Trophoblast cell (in vitro differentiated cells and primary cell): ENCODE results near the gene NRXN2.
A peak's percentile ranks its signal among the peaks of the same experiment; 100 is the strongest.

ENCODE experiments used
- DNase-seq, 2 donors: peaks; one replicate each; pipeline ENCODE4 v3.0.0-alpha.2; 2016
- H2AFZ ChIP-seq: 2 replicates; pipeline ENCODE4 v1.6.1; 2013; ENCODE audit warnings: low read length, moderate library complexity, mild to moderate bottlenecking; ENCODE audit not compliant: insufficient read depth, poor library complexity
- H2AK5ac ChIP-seq: 2 replicates; pipeline ENCODE4 v1.6.1; 2013; ENCODE audit warnings: mild to moderate bottlenecking, low read length
- H2BK120ac ChIP-seq: 2 replicates; pipeline ENCODE4 v1.6.1; 2013; ENCODE audit warnings: low read length, mild to moderate bottlenecking, moderate library complexity; ENCODE audit not compliant: insufficient read depth, poor library complexity
- H2BK12ac ChIP-seq: 2 replicates; pipeline ENCODE4 v1.6.1; 2013; ENCODE audit warnings: mild to moderate bottlenecking, low read length, moderate library complexity
- H2BK5ac ChIP-seq: 2 replicates; pipeline ENCODE4 v1.6.1; 2013; ENCODE audit warnings: low read length, low read depth, moderate library complexity, mild to moderate bottlenecking; ENCODE audit not compliant: poor library complexity
- H3K14ac ChIP-seq: 2 replicates; pipeline ENCODE4 v1.6.1; 2013; ENCODE audit warnings: mild to moderate bottlenecking, low read length
- H3K18ac ChIP-seq: 2 replicates; pipeline ENCODE4 v1.6.1; 2013; ENCODE audit warnings: mild to moderate bottlenecking, low read length
- H3K23ac ChIP-seq: 2 replicates; pipeline ENCODE4 v1.6.1; 2013; ENCODE audit warnings: low read length
- H3K27ac ChIP-seq: 2 replicates; pipeline ENCODE4 v1.5.1; 2013; ENCODE audit warnings: low read depth, mild to moderate bottlenecking, inconsistent platforms, low read length, moderate library complexity
- H3K27me3 ChIP-seq: 2 replicates; pipeline ENCODE4 v1.6.1; 2013; ENCODE audit warnings: inconsistent platforms, mild to moderate bottlenecking, low read length, moderate library complexity; ENCODE audit not compliant: insufficient read depth
- H3K36me3 ChIP-seq, 2 experiments: 1 replicate in 1 of 2; 2 replicates in 1 of 2; pipeline ENCODE4 v1.6.1; 2013; ENCODE audit warnings: low read length in 2 of 2, mild to moderate bottlenecking in 2 of 2, moderate library complexity in 1 of 2; ENCODE audit not compliant: insufficient read depth in 2 of 2, control insufficient read depth in 1 of 2
- H3K4ac ChIP-seq: 2 replicates; pipeline ENCODE4 v1.6.1; 2013; ENCODE audit warnings: low read depth, mild to moderate bottlenecking, low read length, moderate library complexity
- H3K4me1 ChIP-seq, 2 experiments: 1 replicate in 1 of 2; 2 replicates in 1 of 2; pipeline ENCODE4 v1.6.1; 2013; ENCODE audit warnings: low read length in 2 of 2, mild to moderate bottlenecking in 2 of 2, moderate library complexity in 1 of 2; ENCODE audit not compliant: insufficient read depth in 2 of 2, control insufficient read depth in 1 of 2
- H3K4me2 ChIP-seq: 2 replicates; pipeline ENCODE4 v1.6.1; 2013; ENCODE audit warnings: inconsistent platforms, mild to moderate bottlenecking, low read length, moderate library complexity
- H3K4me3 ChIP-seq: 2 replicates; pipeline ENCODE4 v1.5.1; 2013; ENCODE audit warnings: mild to moderate bottlenecking, low read depth, low read length, inconsistent platforms
- H3K79me1 ChIP-seq: one replicate; pipeline ENCODE4 v1.6.1; 2013; ENCODE audit warnings: low read length
- H3K79me2 ChIP-seq: 2 replicates; pipeline ENCODE4 v1.6.1; 2013; ENCODE audit warnings: low read length, mild to moderate bottlenecking; ENCODE audit not compliant: control insufficient read depth, insufficient read depth, poor library complexity
- H3K9ac ChIP-seq: 2 replicates; pipeline ENCODE4 v1.6.1; 2013; ENCODE audit warnings: mild to moderate bottlenecking, low read length
- H3K9me3 ChIP-seq: 2 replicates; pipeline ENCODE4 v1.6.1; 2013; ENCODE audit warnings: low read depth, mild to moderate bottlenecking, control low read depth, inconsistent platforms, low read length; ENCODE audit not compliant: insufficient read depth
- H4K12ac ChIP-seq: 2 replicates; pipeline ENCODE4 v1.6.1; 2013; ENCODE audit warnings: low read depth, mild to moderate bottlenecking, low read length, moderate library complexity
- H4K8ac ChIP-seq: 2 replicates; pipeline ENCODE4 v1.6.1; 2013; ENCODE audit warnings: low read depth, mild to moderate bottlenecking, low read length, moderate library complexity
- H4K91ac ChIP-seq: one replicate; pipeline ENCODE4 v1.6.1; 2013; ENCODE audit warnings: low read depth, mild to moderate bottlenecking, low read length, moderate library complexity
- WGBS: extraction: QIAGEN DNeasy Blood & Tissue Kit; methylation state at CpG from one replicate; pipeline ENCODE4 v1.1.7; 2013; ENCODE audit warnings: missing lambda C conversion rate; ENCODE audit not compliant: insufficient read length, insufficient coverage; ENCODE audit errors: extremely low coverage; 5-methylcytosine and 5-hydroxymethylcytosine counted together

Gene NRXN2

DNA sequence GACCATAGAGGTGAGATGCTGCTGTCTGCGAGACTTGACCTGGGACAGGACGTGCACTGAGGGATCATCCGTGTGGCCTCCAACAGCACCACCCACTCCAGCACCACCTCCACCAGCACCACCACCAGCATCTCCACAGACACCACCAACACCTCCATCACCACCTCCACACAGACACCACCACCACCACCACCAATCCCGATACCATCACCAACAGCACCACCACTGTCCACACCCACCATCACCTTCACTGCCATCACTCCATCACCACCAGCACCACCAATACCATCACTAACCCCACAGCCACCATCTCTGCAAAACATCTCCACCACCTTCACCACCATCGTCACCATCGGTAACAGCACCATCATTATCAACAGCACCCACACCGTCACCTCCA lies 158.6 kb downstream of the NRXN2 start:
- Histone ChIP-seq H3K79me2 (no peaks in the 10 kb centered on the region), H2BK12ac (no peak overlapping the region), H3K23ac (no peak overlapping the region), H4K12ac (no peak overlapping the region), H2AFZ (no peak overlapping the region), H4K91ac (no peak overlapping the region), H3K18ac (no peak overlapping the region), H3K4me2 (no peak overlapping the region), H3K9ac (no peak overlapping the region), H2AK5ac (no peak overlapping the region), H3K4me1 (peaks cover 6 to 9% of the 10 kb centered on the region in 2 experiments), H3K36me3 (no peaks in the 10 kb centered on the region), H3K14ac (no peak overlapping the region), H3K79me1 (peaks cover 8% of the 10 kb centered on the region), H4K8ac (no peak overlapping the region), H3K27me3 (no peaks in the 10 kb centered on the region), H2BK120ac (no peak overlapping the region), H2BK5ac (no peak overlapping the region), H3K9me3 (peaks cover 2% of the 10 kb centered on the region), H3K27ac (no peak overlapping the region), H3K4me3 (peak overlapping the region; percentile 5), H3K4ac (no peak overlapping the region)
- DNase-seq, result no peak
- no CpG with 5 or more reads among the region's 7 CpGs for WGBS

DNA sequence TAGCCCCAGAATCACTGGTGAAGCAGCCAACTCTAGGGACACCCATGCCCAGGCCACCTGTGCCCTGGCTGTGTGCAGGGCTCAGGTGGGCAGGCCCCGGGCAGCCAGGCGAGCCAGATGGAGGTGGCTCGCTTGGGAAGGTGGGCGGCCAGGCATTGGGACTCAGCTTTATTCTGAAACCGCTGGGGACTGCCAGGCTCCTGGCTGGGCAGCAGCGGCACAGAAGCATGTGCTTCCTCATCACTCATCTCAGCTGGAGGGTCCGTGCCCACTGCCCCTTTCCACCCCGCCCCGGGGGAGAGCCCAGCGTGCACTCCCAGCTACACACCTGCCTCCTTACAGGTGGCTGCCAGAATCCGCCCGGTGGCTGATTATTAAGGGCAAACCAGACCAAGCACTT lies 159.0 kb downstream of the NRXN2 start:
- H2BK120ac ChIP-seq, result no peak overlapping the region
- H3K4ac ChIP-seq, result no peak overlapping the region
- no peak overlapping the region for H3K14ac ChIP-seq
- H3K4me2 ChIP-seq, result no peak overlapping the region
- H3K4me3 ChIP-seq, result no peak overlapping the region
- H3K79me1 ChIP-seq, result peaks cover 8% of the 10 kb centered on the region
- H3K9ac ChIP-seq, result no peak overlapping the region
- DNase-seq, result no peak
- no peaks in the 10 kb centered on the region for H3K36me3 ChIP-seq
- H3K27ac ChIP-seq, result no peak overlapping the region
- H3K79me2 ChIP-seq, result no peaks in the 10 kb centered on the region
- no peak overlapping the region for H4K91ac ChIP-seq
- H2AK5ac ChIP-seq, result no peak overlapping the region
- H3K4me1 ChIP-seq, result peaks cover 6 to 9% of the 10 kb centered on the region in 2 experiments
- no CpG with 5 or more reads among the region's 12 CpGs for WGBS
- H4K12ac ChIP-seq, result no peak overlapping the region
- H2AFZ ChIP-seq, result no peak overlapping the region
- H3K18ac ChIP-seq, result no peak overlapping the region
- H4K8ac ChIP-seq, result no peak overlapping the region
- H2BK12ac ChIP-seq, result no peak overlapping the region
- H3K9me3 ChIP-seq, result peaks cover 2% of the 10 kb centered on the region
- H3K27me3 ChIP-seq, result no peaks in the 10 kb centered on the region
- no peak overlapping the region for H3K23ac ChIP-seq
- no peak overlapping the region for H2BK5ac ChIP-seq

DNA sequence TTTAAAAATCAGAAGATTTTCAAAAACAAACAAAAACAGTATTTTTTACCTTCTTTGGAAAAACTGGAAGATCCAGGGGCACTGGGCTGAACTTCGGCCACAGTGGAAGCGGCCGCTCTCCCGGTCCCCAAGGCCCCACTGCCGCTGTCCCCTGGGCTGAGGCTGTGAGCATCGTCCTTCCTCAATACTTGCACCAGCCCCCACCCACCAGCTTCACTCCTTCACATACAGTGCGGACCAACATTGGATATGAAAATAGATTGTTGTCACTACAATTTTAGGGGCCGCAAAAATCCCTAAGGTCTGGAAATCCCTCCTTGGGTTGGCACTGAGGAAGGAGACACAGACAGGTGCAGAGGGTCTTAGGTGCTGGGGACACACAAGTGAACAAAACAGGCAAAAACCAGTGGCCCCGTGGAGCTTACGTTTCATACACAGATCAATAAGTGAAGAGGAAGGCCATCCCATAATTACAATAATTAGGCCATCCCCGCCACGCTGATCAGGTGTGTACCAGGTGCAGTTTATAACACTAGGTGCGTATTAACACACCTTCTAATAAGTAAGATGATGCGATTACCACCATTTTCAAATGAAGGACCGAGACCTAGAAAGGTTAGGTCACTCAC lies 160.2 kb downstream of the NRXN2 start:
- Histone ChIP-seq H2BK12ac (no peak overlapping the region), H4K12ac (no peak overlapping the region), H3K4me2 (no peak overlapping the region), H3K9me3 (peaks cover 2% of the 10 kb centered on the region), H3K18ac (no peak overlapping the region), H2AK5ac (no peak overlapping the region), H3K23ac (no peak overlapping the region), H3K36me3 (no peaks in the 10 kb centered on the region), H4K91ac (no peak overlapping the region), H2AFZ (no peak overlapping the region), H3K4ac (no peak overlapping the region), H3K14ac (no peak overlapping the region), H2BK5ac (no peak overlapping the region), H3K27ac (no peak overlapping the region), H3K27me3 (no peaks in the 10 kb centered on the region), H3K79me2 (no peaks in the 10 kb centered on the region), H2BK120ac (no peak overlapping the region), H4K8ac (no peak overlapping the region), H3K9ac (no peak overlapping the region), H3K79me1 (peaks cover 7% of the 10 kb centered on the region), H3K4me1 (peaks cover 6 to 9% of the 10 kb centered on the region in 2 experiments), H3K4me3 (no peak overlapping the region)
- no peak for DNase-seq
- WGBS, result no CpG with 5 or more reads among the region's 15 CpGs

DNA sequence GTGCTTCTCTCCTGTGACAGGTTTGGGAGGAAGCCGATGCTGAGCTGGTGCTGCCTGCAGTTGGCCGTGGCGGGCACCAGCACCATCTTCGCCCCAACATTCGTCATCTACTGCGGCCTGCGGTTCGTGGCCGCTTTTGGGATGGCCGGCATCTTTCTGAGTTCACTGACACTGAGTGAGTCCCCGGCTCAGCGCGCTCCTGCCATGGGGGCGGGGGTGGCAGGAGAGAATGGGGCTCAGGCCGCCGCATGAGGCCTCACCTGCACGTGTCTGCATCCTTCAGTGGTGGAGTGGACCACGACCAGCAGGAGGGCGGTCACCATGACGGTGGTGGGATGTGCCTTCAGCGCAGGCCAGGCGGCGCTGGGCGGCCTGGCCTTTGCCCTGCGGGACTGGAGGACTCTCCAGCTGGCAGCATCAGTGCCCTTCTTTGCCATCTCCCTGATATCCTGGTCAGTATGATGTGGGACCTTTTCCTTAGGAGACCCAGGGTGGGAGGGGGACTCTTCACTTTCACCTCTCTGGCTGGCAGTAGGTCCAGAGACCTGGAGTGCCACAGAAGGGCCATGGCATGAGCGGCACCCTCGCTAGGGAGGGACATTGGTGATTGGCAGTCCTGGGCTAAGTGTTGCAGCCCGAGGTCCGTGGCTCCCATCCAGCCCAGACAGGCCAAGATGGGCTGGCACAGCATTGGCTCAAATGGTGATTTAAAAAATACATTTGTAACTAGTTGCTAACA lies 160.8 kb downstream of the NRXN2 start:
- WGBS, result no CpG with 5 or more reads among the region's 29 CpGs
- Histone ChIP-seq H3K23ac (no peak overlapping the region), H2BK120ac (no peak overlapping the region), H3K36me3 (no peaks in the 10 kb centered on the region), H3K4me1 (peaks cover 6 to 9% of the 10 kb centered on the region in 2 experiments), H3K27me3 (no peaks in the 10 kb centered on the region), H4K8ac (no peak overlapping the region), H3K4me3 (no peak overlapping the region), H4K12ac (no peak overlapping the region), H3K9ac (no peak overlapping the region), H3K27ac (no peak overlapping the region), H3K79me2 (no peaks in the 10 kb centered on the region), H3K14ac (no peak overlapping the region), H4K91ac (no peak overlapping the region), H3K4me2 (no peak overlapping the region), H2BK5ac (no peak overlapping the region), H3K4ac (no peak overlapping the region), H3K79me1 (peaks cover 2% of the 10 kb centered on the region), H2AK5ac (no peak overlapping the region), H2AFZ (no peak overlapping the region), H3K18ac (no peak overlapping the region), H3K9me3 (peaks cover 2% of the 10 kb centered on the region), H2BK12ac (no peak overlapping the region)
- no peak for DNase-seq
